ENCODE results near the gene DNASE1L1. TPM values are rescaled to one million over a fixed set of nuclear protein-coding genes. Genes with fewer than 3 reads are reported as not detected.
A peak's percentile ranks its signal among the peaks of the same experiment; 100 is the strongest.

Gene DNASE1L1
- total RNA-seq, 2 experiments from 2014 or later, result 9.4 to 10.3 TPM

GRCh38 chrX:154382483-154383069, 26.5 kb downstream of the DNASE1L1 start:
- CTCF ChIA-PET, result interaction anchor here (1.0 to 2.1 kb wide), 2 partner anchors 9 kb away, joined by 4 to 11 read pairs; partner anchors contain the start of gene FLNA
- Mint-ChIP-seq H3K27me3 (no peaks in the 10 kb centered on the region), H3K4me1 (ENCODE audit: low read depth) (peaks cover 9% of the 10 kb centered on the region), H3K36me3 (ENCODE audit: low read depth) (peaks cover 13% of the 10 kb centered on the region), H3K9me3 (no peaks in the 10 kb centered on the region), H3K4me3 (no peak overlapping the region), H3K27ac (no peak overlapping the region)
- ATAC-seq, result no peak
- no peak for DNase-seq
- no peak for TF ChIP-seq CTCF (IDR thresholded peaks at IDR 0.05)
- POLR2A ChIA-PET, result interaction anchor here (0.6 to 1.5 kb wide), 7 partner anchors 12 to 86 kb away, joined by 3 to 14 read pairs (median 3); partner anchors contain the start of genes RPL10 and TAFAZZIN
- intact Hi-C loops (cut with micrococcal nuclease), result no loop called here

- ATAC-seq (no peak), DNase-seq (no peak)
- CTCF ChIA-PET, result interaction anchor here (1.0 kb wide), 1 partner anchor 8 kb away, joined by 4 read pairs; no protein-coding TSS in a partner anchor
- no peak overlapping the region for H3K4me3 Mint-ChIP-seq
- no peak overlapping the region for H3K27ac Mint-ChIP-seq
- peaks cover 13% of the 10 kb centered on the region for H3K36me3 Mint-ChIP-seq (ENCODE audit: low read depth)
- H3K4me1 Mint-ChIP-seq (ENCODE audit: low read depth), result peaks cover 18% of the 10 kb centered on the region
- no peak for TF ChIP-seq CTCF (IDR thresholded peaks at IDR 0.05)
- no peaks in the 10 kb centered on the region for H3K27me3 Mint-ChIP-seq
- H3K9me3 Mint-ChIP-seq, result no peaks in the 10 kb centered on the region
- POLR2A ChIA-PET, result interaction anchor here (1.2 to 3.3 kb wide), 2 partner anchors 18 to 34 kb away, joined by 3 to 23 read pairs; partner anchors contain the start of gene RPL10
- intact Hi-C loops (cut with micrococcal nuclease), result no loop called here
These were observed 27.8 kb downstream of the DNASE1L1 start for GRCh38 chrX:154381271-154381670.

- no peak for ATAC-seq
- H3K4me1 Mint-ChIP-seq (ENCODE audit: low read depth), result peaks cover 18% of the 10 kb centered on the region
- no peak for TF ChIP-seq CTCF (IDR thresholded peaks at IDR 0.05)
- DNase-seq, result no peak
- ChIA-PET POLR2A (interaction anchor here (1.2 to 3.3 kb wide), 2 partner anchors 18 to 30 kb away, joined by 3 to 23 read pairs; partner anchors contain the start of gene RPL10), CTCF (no interaction called here)
- intact Hi-C loops (cut with micrococcal nuclease), result no loop called here
- H3K4me3 Mint-ChIP-seq, result peak overlapping the region; percentile 86
- peaks cover 13% of the 10 kb centered on the region for H3K36me3 Mint-ChIP-seq (ENCODE audit: low read depth)
- H3K9me3 Mint-ChIP-seq, result no peaks in the 10 kb centered on the region
- peak overlapping the region; percentile 91 for H3K27ac Mint-ChIP-seq
- H3K27me3 Mint-ChIP-seq, result no peaks in the 10 kb centered on the region
These were observed 28.3 kb downstream of the DNASE1L1 start for GRCh38 chrX:154380787-154381186.

GRCh38 chrX:154380153-154380552, 28.9 kb downstream of the DNASE1L1 start:
- CTCF ChIA-PET, result no interaction called here

More at GRCh38 chrX:154380153-154380552, 28.9 kb downstream of the DNASE1L1 start:
- no peak for ATAC-seq
- TF ChIP-seq CTCF (IDR thresholded peaks at IDR 0.05), result no peak
- DNase-seq, result no peak
- Mint-ChIP-seq H3K4me3 (peak overlapping the region; percentile 86), H3K27me3 (no peaks in the 10 kb centered on the region), H3K9me3 (no peaks in the 10 kb centered on the region), H3K4me1 (ENCODE audit: low read depth) (peaks cover 18% of the 10 kb centered on the region), H3K27ac (peak overlapping the region; percentile 91), H3K36me3 (ENCODE audit: low read depth) (peaks cover 13% of the 10 kb centered on the region)
- POLR2A ChIA-PET, result interaction anchor here (0.6 to 3.3 kb wide), 4 partner anchors 19 to 30 kb away, joined by 3 to 23 read pairs (median 3); partner anchors contain the start of gene RPL10
- intact Hi-C loops (cut with micrococcal nuclease), result no loop called here
